HepG2 (cell line): ENCODE measurements around the gene HERC6. TPM values are rescaled to one million over a fixed set of nuclear protein-coding genes. Genes with fewer than 3 reads are reported as not detected.

Experiments used
- CCDC6 ChIP-seq: sonication (generic); formaldehyde crosslinking; IDR thresholded peaks from 2 replicates; pipeline ENCODE4 v1.8.1; 2022; ENCODE audit warnings: mild to moderate bottlenecking, missing genetic modification reagents, moderate library complexity
- ELF1 ChIP-seq: sonication (generic); formaldehyde crosslinking; IDR thresholded peaks from 2 replicates; pipeline ENCODE4 v1.4.0; 2020; ENCODE audit warnings: missing genetic modification reagents
- FOXO4 ChIP-seq: sonication (generic); formaldehyde crosslinking; conservative IDR thresholded peaks from 2 replicates; pipeline ENCODE4 v1.8.1; 2023; ENCODE audit warnings: missing genetic modification reagents
- HBP1 ChIP-seq: IDR thresholded peaks from 2 replicates; pipeline ENCODE4 v1.6.1; 2016; ENCODE audit warnings: low read depth, control low read depth
- ISL2 ChIP-seq: sonication (generic); formaldehyde crosslinking; IDR thresholded peaks from 2 replicates; pipeline ENCODE4 v1.5.0; 2020; ENCODE audit warnings: missing genetic modification reagents
- NFE2 ChIP-seq: sonication (generic); formaldehyde crosslinking; IDR thresholded peaks from 2 replicates; pipeline ENCODE4 v1.4.0; 2020; ENCODE audit warnings: missing genetic modification reagents
- NR2C2 ChIP-seq: sonication (generic); formaldehyde crosslinking; IDR thresholded peaks from 2 replicates; pipeline ENCODE4 v1.4.0; 2020; ENCODE audit warnings: missing genetic modification reagents, mild to moderate bottlenecking, moderate library complexity, borderline replicate concordance
- TCF12 ChIP-seq, 2 experiments: fragments of 450-650 bp in 1 of 2; sonication (generic) in 1 of 2; formaldehyde crosslinking in 1 of 2; IDR thresholded peaks; 2 replicates each; pipeline versions ENCODE4 v1.6.1 to v1.8.0; 2017 to 2022; ENCODE audit warnings: antibody characterized with exemption in 1 of 2, mild to moderate bottlenecking in 1 of 2, missing genetic modification reagents in 1 of 2, moderate library complexity in 1 of 2
- XRCC5 ChIP-seq: fragments of 200-400 bp; formaldehyde crosslinking; optimal IDR thresholded peaks from 2 replicates; pipeline ENCODE3; 2017; ENCODE audit warnings: mild to moderate bottlenecking, low read length
- ZBTB1 ChIP-seq: sonication (generic); formaldehyde crosslinking; IDR thresholded peaks from 2 replicates; pipeline ENCODE4 v1.4.0; 2020; ENCODE audit warnings: missing genetic modification reagents, borderline replicate concordance
- ZFX ChIP-seq: sonication (generic); formaldehyde crosslinking; IDR thresholded peaks from 2 replicates; pipeline ENCODE4 v1.4.0; 2020; ENCODE audit warnings: mild to moderate bottlenecking, low read depth, missing genetic modification reagents, moderate library complexity
- ZNF263 ChIP-seq: sonication (generic); formaldehyde crosslinking; IDR thresholded peaks from 2 replicates; pipeline ENCODE4 v1.4.0; 2020; ENCODE audit warnings: missing genetic modification reagents
- ZNF335 ChIP-seq: sonication (generic); formaldehyde crosslinking; IDR thresholded peaks from 2 replicates; pipeline ENCODE4 v1.4.0; 2020; ENCODE audit warnings: missing genetic modification reagents
- ZNF530 ChIP-seq: sonication (generic); formaldehyde crosslinking; IDR thresholded peaks from 2 replicates; pipeline ENCODE4 v1.5.0; 2020; ENCODE audit warnings: low read depth, mild to moderate bottlenecking, missing genetic modification reagents
- ZNF549 ChIP-seq: sonication (generic); formaldehyde crosslinking; IDR thresholded peaks from 2 replicates; pipeline ENCODE4 v1.5.0; 2020; ENCODE audit warnings: missing genetic modification reagents
- ZNF563 ChIP-seq: sonication (generic); formaldehyde crosslinking; IDR thresholded peaks from 2 replicates; pipeline ENCODE4 v1.8.0; 2022; ENCODE audit warnings: mild to moderate bottlenecking, moderate library complexity, missing genetic modification reagents
- polyA plus RNA-seq, 8 experiments: library from polyadenylated mRNA; depleted of rRNA in 3 of 8; stranded (reverse) in 7 of 8; unstranded in 1 of 8; fragments of >200 nt; fragmentation: Illumina TruSeq in 4 of 8; extraction: Trizol in 4 of 8; gene quantifications; 2 replicates each; pipeline versions ENCODE4 v1.2.1 to v1.2.3, GENCODE V29; 2011 to 2016; ENCODE audit warnings: low read depth in 4 of 8, missing spikeins in 1 of 8, mixed read lengths in 1 of 8; ENCODE audit not compliant: insufficient read depth in 1 of 8
- total RNA-seq, 5 experiments: library from RNA; depleted of rRNA; stranded (reverse); fragments of >200 nt; fragmentation: Illumina TruSeq; extraction: Trizol; gene quantifications; 2 replicates each; pipeline ENCODE4 v1.2.3, GENCODE V29; 2016; ENCODE audit warnings: low read depth in 1 of 5
- TF ChIP-seq, protein P1 (sequence below): sonication (generic); formaldehyde crosslinking; IDR thresholded peaks from 2 replicates; pipeline ENCODE4 v1.4.0; 2020; ENCODE audit warnings: missing genetic modification reagents
- TF ChIP-seq, protein P2 (sequence below): fragments of 450-650 bp; IDR thresholded peaks from 2 replicates; pipeline ENCODE4 v1.6.1; 2017; ENCODE audit warnings: mild to moderate bottlenecking

The HERC6 gene
- total and polyA plus RNA-seq, 2 of the 13 experiments (the other 11 are each of a cell fraction or from before 2014, with no cell fraction given), result 0.50 to 2.0 TPM

- TF ChIP-seq ZNF563 (CRISPR knock-in tag) (peak; percentile 61; the same call in 1 of the 2 replicates), ZNF530 (CRISPR knock-in tag) (no peak), ELF1 (CRISPR knock-in tag) (no peak), ZFX (CRISPR knock-in tag) (peak; percentile 66), ZNF263 (no peak), CCDC6 (CRISPR knock-in tag) (no peak), ZNF549 (no peak), ISL2 (no peak), TCF12 (IDR thresholded peaks at IDR 0.05) (no peak), TCF12 (CRISPR knock-in tag; IDR thresholded peaks at IDR 0.05) (0 out of 2 replicates have a peak, but pooled peaks have one; percentile 34), FOXO4 (CRISPR knock-in tag) (no peak), ZBTB1 (CRISPR knock-in tag) (no peak), ZNF335 (CRISPR knock-in tag) (no peak), HBP1 (CRISPR knock-in tag) (no peak), XRCC5 (peak; percentile 70), NFE2 (CRISPR knock-in tag) (no peak), NR2C2 (CRISPR knock-in tag) (no peak)
- TF ChIP-seq, protein P1, sequence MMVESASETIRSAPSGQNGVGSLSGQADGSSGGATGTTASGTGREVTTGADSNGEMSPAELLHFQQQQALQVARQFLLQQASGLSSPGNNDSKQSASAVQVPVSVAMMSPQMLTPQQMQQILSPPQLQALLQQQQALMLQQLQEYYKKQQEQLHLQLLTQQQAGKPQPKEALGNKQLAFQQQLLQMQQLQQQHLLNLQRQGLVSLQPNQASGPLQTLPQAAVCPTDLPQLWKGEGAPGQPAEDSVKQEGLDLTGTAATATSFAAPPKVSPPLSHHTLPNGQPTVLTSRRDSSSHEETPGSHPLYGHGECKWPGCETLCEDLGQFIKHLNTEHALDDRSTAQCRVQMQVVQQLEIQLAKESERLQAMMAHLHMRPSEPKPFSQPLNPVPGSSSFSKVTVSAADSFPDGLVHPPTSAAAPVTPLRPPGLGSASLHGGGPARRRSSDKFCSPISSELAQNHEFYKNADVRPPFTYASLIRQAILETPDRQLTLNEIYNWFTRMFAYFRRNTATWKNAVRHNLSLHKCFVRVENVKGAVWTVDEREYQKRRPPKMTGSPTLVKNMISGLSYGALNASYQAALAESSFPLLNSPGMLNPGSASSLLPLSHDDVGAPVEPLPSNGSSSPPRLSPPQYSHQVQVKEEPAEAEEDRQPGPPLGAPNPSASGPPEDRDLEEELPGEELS (CRISPR knock-in tag), result no peak
- TF ChIP-seq, protein P2, sequence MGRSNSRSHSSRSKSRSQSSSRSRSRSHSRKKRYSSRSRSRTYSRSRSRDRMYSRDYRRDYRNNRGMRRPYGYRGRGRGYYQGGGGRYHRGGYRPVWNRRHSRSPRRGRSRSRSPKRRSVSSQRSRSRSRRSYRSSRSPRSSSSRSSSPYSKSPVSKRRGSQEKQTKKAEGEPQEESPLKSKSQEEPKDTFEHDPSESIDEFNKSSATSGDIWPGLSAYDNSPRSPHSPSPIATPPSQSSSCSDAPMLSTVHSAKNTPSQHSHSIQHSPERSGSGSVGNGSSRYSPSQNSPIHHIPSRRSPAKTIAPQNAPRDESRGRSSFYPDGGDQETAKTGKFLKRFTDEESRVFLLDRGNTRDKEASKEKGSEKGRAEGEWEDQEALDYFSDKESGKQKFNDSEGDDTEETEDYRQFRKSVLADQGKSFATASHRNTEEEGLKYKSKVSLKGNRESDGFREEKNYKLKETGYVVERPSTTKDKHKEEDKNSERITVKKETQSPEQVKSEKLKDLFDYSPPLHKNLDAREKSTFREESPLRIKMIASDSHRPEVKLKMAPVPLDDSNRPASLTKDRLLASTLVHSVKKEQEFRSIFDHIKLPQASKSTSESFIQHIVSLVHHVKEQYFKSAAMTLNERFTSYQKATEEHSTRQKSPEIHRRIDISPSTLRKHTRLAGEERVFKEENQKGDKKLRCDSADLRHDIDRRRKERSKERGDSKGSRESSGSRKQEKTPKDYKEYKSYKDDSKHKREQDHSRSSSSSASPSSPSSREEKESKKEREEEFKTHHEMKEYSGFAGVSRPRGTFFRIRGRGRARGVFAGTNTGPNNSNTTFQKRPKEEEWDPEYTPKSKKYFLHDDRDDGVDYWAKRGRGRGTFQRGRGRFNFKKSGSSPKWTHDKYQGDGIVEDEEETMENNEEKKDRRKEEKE, result no peak
These were observed at the start of gene HERC6 (continued) for GRCh38 chr4:88378691-88379559.
